ENCODE data around the gene LIPJ.

DNA sequence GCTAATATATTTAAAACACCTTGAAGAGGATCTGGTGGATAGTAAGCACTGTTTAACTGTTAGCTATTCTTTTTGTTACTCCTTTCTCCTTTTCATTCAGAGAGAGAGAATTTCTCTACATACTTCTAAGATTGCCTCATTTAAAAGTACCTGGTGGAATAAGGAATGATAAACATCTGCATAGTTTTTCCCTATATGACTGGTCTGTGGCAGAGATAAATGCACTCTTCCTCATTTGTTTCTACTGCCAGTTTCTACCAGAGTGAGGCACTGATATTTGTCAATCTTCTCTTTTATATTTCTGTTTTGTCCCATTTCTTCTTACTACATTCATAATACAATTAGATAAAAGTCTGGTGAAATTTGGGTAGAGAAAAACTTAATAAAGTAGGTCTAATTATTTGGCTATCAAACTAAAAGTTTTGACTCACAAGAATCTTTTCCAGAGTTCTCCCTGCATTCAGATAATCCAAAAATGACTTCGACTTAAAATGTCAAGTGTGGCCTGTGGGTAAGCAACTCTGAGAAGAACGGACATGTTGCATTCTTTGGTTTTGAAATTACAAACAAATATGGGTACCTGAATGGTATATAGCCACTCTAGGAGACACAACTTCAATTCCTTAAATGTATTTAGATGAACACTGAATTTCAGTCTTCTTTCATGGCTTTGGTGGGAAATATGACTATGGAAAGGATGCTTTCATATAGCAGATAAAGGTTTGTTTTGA, 42.3 kb upstream of the LIPJ start:
- TF ChIP-seq, protein P1, sequence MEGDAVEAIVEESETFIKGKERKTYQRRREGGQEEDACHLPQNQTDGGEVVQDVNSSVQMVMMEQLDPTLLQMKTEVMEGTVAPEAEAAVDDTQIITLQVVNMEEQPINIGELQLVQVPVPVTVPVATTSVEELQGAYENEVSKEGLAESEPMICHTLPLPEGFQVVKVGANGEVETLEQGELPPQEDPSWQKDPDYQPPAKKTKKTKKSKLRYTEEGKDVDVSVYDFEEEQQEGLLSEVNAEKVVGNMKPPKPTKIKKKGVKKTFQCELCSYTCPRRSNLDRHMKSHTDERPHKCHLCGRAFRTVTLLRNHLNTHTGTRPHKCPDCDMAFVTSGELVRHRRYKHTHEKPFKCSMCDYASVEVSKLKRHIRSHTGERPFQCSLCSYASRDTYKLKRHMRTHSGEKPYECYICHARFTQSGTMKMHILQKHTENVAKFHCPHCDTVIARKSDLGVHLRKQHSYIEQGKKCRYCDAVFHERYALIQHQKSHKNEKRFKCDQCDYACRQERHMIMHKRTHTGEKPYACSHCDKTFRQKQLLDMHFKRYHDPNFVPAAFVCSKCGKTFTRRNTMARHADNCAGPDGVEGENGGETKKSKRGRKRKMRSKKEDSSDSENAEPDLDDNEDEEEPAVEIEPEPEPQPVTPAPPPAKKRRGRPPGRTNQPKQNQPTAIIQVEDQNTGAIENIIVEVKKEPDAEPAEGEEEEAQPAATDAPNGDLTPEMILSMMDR (IDR thresholded peaks at IDR 0.05; ENCODE audit: borderline replicate concordance, extremely low read depth, low read length, poor library complexity, severe bottlenecking): no peak
- no peak for TF ChIP-seq EZH2 (IDR thresholded peaks at IDR 0.05; ENCODE audit: borderline replicate concordance, low read depth, low read length, severe bottlenecking)

Measured in DND-41 (cell line).